Hepatocyte (in vitro differentiated cells): Measurements from ENCODE around the gene RABAC1.

Source experiments
- CTCF ChIP-seq: fragments of 200-600 bp; sonication (generic); IDR thresholded peaks from 2 replicates; pipeline ENCODE4 v1.5.1; 2016; ENCODE audit warnings: antibody characterized with exemption, mild to moderate bottlenecking; ENCODE audit not compliant: poor library complexity
- EZH2 ChIP-seq: fragments of 200-600 bp; sonication (generic); IDR thresholded peaks from 2 replicates; pipeline ENCODE4 v1.6.1; 2016; ENCODE audit warnings: antibody characterized with exemption, mild to moderate bottlenecking, borderline replicate concordance
- EZH2phosphoT487 ChIP-seq: fragments of 200-600 bp; sonication (generic); IDR thresholded peaks from one replicate; pipeline ENCODE4 v1.6.1; 2018; ENCODE audit warnings: antibody characterized with exemption, mild to moderate bottlenecking, low read depth, moderate library complexity; ENCODE audit not compliant: unreplicated experiment, severe bottlenecking

- TF ChIP-seq CTCF (no peak), EZH2 (no peak), EZH2phosphoT487 (no peak)
These were observed 14.8 kb downstream of the RABAC1 start for GRCh38 chr19:41944336-41944735.
